GM21360 (cell line): Measurements from ENCODE around the gene TMEM52B.
"Not testable (repeated sequence)": the region's sequence is repeated elsewhere in the genome, so short reads cannot be mapped to it uniquely, and the experiment has no call there.

ENCODE experiments used
- ATAC-seq: cut with Tn5 transposase; IDR thresholded peaks from one replicate; pipeline ENCODE4 v1.9.1; 2021; ENCODE audit warnings: mild to moderate bottlenecking, moderate library complexity; ENCODE audit not compliant: unreplicated experiment

The TMEM52B gene

GRCh38 chr12:10170216-10170615 is 8.6 kb upstream of the TMEM52B start:
- no peak for ATAC-seq

- ATAC-seq, result no peak
These were observed 6.7 kb upstream of the TMEM52B start, which contains the start of gene OLR1 for GRCh38 chr12:10171973-10172728. TSS of gene OLR1 (minus strand) at chr12:10172132. CDS start at chr12:10172077, 55 bp downstream.

DNA sequence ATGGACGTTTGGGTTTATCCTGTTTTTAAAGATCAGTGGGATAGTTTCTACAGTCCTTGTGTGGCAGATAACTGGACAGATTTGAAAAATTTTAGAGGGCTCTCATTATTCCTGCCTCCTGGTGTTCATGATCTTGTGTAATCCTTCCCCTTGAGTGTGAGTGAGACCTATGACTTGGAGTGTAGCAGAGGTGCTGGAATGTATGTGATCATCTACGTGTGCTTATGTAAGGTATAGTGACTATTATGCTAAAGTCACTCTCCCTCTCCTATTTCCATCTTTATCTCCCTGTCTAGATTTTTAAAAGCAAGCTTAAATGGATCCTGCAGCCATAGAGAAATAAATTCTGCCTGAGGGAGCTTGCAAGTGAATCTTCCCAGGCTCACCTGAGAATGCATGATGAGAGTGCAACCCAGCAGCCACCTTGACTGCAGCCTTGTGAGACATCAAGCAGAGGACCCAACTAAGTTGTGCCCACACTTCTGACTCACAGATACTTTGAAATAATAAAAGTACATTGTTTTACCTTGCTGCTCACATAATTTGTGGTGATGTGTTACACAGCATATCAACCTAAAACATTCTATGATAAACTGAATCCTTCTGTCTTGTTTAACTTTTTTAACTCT is 3.7 kb upstream of the TMEM52B start:
- no peak for ATAC-seq

DNA sequence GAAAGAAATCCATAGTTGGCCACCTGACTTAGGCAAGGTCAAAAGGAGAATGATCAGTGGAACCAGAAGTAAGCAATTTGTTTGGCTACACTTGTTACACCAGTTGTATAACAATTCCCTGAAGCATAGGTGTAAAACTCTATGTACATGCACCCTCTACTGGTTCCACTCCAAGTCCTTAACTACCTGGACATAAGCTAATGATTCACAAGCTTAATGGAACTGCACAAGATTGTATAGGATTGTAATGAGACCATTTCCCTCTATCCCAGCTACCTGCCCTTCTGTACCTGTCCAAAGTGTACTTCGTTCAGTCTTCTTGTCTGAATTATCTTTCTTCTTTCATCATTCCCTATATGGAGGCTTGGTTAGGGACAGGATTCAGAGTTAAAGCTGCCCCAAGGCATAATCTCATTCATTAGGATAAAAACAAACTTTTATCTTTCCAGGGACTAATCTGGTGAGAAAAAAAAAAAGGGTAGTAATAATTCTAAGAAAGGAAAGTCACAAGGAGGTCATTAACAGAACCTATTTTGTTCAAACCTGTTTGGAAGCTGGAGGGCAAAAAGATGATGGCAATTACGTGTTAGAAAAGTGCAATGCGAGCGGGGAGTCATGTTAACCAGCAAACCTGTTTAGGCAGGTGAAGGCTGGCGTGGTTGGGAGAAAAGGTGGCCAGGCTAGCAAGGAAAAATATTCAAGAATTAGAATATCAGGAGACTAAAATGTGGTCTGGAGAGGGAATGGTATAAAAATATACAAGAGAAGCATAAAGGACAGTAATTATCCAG is 2.8 kb upstream of the TMEM52B start:
- ATAC-seq, result no peak

DNA sequence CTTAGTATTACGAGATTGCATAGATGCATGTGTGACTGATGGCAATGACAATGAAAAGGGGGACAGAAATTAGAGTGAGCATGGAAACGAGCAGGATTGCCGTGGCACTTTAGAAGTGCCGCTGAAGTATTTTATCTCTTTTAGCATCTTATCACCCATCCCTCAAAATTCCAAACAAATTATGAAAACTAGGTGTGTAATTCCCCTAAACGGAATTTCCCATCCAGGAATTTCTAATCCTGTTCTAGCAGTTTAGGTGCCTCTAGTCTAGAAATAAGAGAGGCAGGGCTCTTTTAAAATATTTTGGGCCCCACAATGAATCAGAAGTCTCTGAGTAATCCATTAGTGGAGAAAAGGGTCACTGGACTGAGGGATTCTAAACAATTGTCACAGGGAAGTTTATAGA is 947 bp downstream of the TMEM52B start:
- ATAC-seq, result no peak

GRCh38 chr12:10182354-10183049 is 3.7 kb downstream of the TMEM52B start:
- no peak for ATAC-seq

DNA sequence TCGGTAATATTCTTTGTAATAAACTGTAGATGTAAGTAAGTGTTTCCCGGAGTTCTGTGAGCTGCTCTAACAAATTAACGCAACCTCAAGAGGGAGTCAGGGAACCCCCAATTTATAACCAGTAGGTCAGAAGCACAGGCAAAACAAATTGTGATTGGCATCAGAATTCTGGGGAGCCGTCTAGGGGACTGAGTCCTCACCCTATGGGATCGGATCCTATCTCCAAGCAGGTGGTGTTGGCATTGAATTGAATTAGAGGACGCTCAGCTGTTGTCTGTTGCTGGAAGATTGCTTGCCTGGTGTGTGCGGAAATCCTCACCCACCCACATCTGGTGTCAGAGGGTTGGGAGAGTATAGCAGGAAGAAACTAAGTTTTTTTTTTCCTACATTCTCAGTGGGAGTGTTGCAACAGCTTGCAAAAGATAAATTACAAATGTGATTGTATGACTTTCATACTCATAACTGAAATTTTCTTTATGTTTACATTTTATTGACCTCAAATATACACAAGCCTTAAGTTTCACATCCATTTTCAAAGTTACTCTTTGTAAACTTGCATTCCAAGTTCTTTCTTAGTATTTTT is 5.5 kb downstream of the TMEM52B start:
- ATAC-seq, result no peak

GRCh38 chr12:10186299-10186698 is 7.5 kb downstream of the TMEM52B start:
- no peak for ATAC-seq

- not testable (repeated sequence) for ATAC-seq
These were observed 8.1 kb downstream of the TMEM52B start for GRCh38 chr12:10186958-10187357.

- no peak for ATAC-seq
These were observed 10.8 kb downstream of the TMEM52B start for GRCh38 chr12:10189653-10190052.

DNA sequence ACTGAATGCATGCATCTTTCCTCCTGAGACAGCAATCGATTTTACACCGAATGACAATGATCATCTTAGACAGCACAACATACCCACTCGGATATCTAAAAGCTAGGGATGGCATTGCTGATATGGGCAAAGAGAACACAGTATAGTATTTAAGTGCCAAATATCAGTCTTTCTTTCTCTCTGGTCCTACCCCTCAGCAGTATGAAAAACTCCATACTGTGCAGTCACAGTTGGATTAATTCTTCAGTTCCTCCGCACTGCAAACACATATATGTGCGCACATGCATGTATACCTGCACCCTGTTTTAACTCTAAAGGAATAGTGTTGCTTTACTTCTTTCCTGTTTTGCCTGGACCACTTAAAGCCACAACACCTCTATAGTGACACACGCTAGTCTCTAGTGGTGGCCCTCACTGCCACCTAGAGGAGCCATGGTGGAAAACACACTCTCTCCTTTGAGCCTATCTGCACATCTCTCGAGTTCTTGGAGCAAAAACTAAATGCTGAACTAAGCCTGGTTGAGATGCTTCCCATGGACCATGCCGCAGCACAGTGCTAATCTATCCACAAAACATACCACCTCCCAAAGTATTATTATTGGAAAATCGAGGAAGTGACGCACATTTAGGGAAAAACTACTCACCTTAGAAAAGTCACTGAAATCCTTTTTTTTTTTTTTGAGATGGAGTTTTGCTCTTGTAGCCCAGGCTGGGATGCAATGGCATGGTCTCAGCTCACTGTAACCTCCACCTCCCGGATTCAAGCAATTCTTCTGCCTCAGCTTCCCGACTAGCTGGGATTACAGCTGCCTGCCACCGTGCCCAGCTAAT is 11.9 kb downstream of the TMEM52B start:
- ATAC-seq, result peak; percentile 83

- no peak for ATAC-seq
These were observed 13.0 kb downstream of the TMEM52B start for GRCh38 chr12:10191865-10192264.

DNA sequence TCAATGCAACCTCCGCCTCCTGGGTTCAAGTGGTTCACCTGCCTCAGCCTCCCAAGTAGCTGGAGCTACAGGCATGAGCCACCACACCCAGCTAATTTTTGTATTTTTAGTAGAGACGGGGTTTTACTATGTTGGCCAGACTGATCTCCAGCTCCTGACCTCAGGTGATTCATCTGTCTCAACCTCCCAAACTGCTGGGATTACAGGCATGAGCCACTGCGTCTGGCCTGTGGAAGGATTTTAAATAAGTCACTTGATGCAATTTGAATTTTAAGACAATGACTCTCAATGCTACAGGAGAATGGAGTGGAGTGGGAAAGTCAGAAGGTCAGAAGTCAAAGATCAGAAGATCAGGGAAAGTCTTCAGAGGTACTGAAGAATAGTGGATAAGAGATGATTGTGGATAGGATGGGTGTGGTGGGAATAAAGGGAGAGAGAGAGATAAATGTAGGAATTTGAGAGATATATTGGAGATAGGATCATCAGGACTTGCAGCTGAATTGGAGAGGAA is 15.4 kb downstream of the TMEM52B start:
- ATAC-seq, result no peak

- ATAC-seq, result no peak
These were observed 17.4 kb downstream of the TMEM52B start for GRCh38 chr12:10196210-10196609.

GRCh38 chr12:10197879-10198278 is 19.0 kb downstream of the TMEM52B start:
- no peak for ATAC-seq

- ATAC-seq, result not testable (repeated sequence)
These were observed 25.7 kb downstream of the TMEM52B start for GRCh38 chr12:10204495-10204894.

DNA sequence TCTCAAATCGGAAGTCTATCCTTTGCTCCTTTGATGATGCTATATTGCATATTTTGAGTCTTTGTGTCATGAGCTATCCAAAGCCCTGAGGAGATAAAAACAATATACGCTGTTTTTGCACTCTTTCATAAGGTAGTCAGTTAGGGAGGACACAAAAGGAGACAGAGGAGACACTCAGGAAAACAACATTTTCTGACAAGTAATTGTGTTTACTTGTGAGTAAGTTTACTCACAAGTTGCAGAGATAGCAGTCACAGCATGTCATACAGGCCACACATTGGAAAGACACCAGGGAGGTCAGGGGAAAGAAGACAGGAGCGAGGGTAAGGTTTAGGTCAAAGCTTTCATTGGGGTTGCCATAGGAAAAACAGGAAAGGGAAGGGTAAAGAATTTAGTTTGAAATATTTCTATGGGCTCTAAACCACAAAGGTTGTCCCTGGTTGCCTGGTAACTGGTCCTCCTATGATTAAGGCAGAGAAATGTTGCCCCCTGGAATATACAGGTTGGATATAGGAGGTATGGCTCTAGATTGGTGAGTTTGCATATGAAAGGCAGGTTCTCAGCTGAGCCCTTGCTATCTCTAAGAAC is 26.5 kb downstream of the TMEM52B start:
- no peak for ATAC-seq

DNA sequence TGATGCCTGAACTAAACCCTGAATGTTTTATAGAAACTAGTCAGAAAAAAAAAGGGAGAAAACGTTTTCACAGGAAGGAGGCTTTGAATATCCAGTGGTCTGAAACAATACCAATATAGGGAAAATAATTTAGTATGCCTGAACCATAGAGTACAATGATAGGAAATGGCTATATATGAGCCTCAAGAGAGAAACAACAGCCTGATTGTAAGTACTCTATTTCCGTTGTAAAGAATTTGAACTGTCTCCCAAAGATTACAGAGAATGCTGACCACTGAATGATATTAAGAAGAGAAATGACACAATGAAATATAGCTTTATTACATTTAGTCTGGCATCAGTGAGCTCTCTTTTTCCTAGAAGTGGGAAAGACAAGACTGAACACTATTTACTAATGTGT is 28.3 kb downstream of the TMEM52B start:
- no peak for ATAC-seq

- no peak for ATAC-seq
These were observed 31.4 kb downstream of the TMEM52B start for GRCh38 chr12:10210225-10210624.
